ENCODE results near the gene SSBP2. TPM values are rescaled to one million over a fixed set of nuclear protein-coding genes. Genes with fewer than 3 reads are reported as not detected.
A peak's percentile ranks its signal among the peaks of the same experiment; 100 is the strongest.

The SSBP2 gene
- total and polyA plus RNA-seq, 2 donors (not counting 3 experiments of a cell fraction or from before 2014, with no cell fraction given), result 9.6 to 11.5 TPM

- Histone ChIP-seq H3K9ac (replicated peaks; ENCODE audit: extremely low read depth, insufficient read depth, low read length) (no peak overlapping the region), H3K27ac (ENCODE audit: insufficient read depth, low read depth, low read length) (no peak overlapping the region), H4K20me1 (replicated peaks; ENCODE audit: control insufficient read depth, extremely low read depth, insufficient read depth, low read length) (no peaks in the 10 kb centered on the region), H3K9me3 (replicated peaks; ENCODE audit: control insufficient read depth, insufficient read depth, low read length) (no peaks in the 10 kb centered on the region), H3K27me3 (ENCODE audit: control insufficient read depth in 2 of 2, insufficient read depth in 2 of 2, low read length in 2 of 2) (no peaks in the 10 kb centered on the region), H3K4me3 (replicated peaks in 1 of 3; ENCODE audit: insufficient read depth in 1 of 3, low read depth in 1 of 3, low read length in 3 of 3) (no peak overlapping the region), H3K36me3 (ENCODE audit: control insufficient read depth in 2 of 2, extremely low read depth in 1 of 2, insufficient read depth in 2 of 2, low read length in 2 of 2) (no peaks in the 10 kb centered on the region), H3K4me1 (ENCODE audit: control insufficient read depth, extremely low read depth, insufficient read depth, low read length) (peaks cover 11% of the 10 kb centered on the region), H3K4me2 (ENCODE audit: insufficient read depth, low read length) (no peak overlapping the region), H3K79me2 (ENCODE audit: control insufficient read depth, insufficient read depth, low read length) (no peaks in the 10 kb centered on the region), H3K9me1 (replicated peaks; ENCODE audit: control insufficient read depth, extremely low read depth, insufficient read depth, low read length) (no peaks in the 10 kb centered on the region), H2AFZ (ENCODE audit: low read depth, low read length) (no peak overlapping the region)
- ChIA-PET CTCF (interaction anchor here (1.2 to 4.6 kb wide), 5 partner anchors 237 to 417 kb away, joined by 3 to 54 read pairs (median 44); no protein-coding TSS in a partner anchor), POLR2A (interaction anchor here (0.7 kb wide), 1 partner anchor 223 kb away, joined by 3 read pairs; the partner anchor contains the start of gene ATG10)
- intact Hi-C loops (cut with micrococcal nuclease), result no loop called here
- FAIRE-seq (no peak), DNase-seq (ENCODE audit: low read depth, low spot score) (peak; percentile 21)
- BruUV-seq (replicated peaks), result no TSS peak
- TF ChIP-seq GATA2 (IDR thresholded peaks at IDR 0.05; ENCODE audit: insufficient read depth, insufficient read length, low read depth, low read length), result no peak
- no peak for TF ChIP-seq EZH2 (IDR thresholded peaks at IDR 0.05; ENCODE audit: borderline replicate concordance, low read depth, low read length, severe bottlenecking)
- TF ChIP-seq POLR2AphosphoS5 (IDR thresholded peaks at IDR 0.05; ENCODE audit: insufficient read depth, low read depth, low read length), result no peak
- TF ChIP-seq FOS (IDR thresholded peaks at IDR 0.05; ENCODE audit: borderline replicate concordance, insufficient read depth, low read length), result no peak
- no peak for TF ChIP-seq MYC (IDR thresholded peaks at IDR 0.05; ENCODE audit: low read depth, low read length)
- no peak for TF ChIP-seq JUN (IDR thresholded peaks at IDR 0.05; ENCODE audit: borderline replicate concordance, insufficient read depth, insufficient read length, low read depth)
- no peak for TF ChIP-seq POLR2A (IDR thresholded peaks at IDR 0.05; ENCODE audit: low read depth, low read length)
- TF ChIP-seq CTCF (IDR thresholded peaks at IDR 0.05; ENCODE audit: extremely low read depth in 1 of 2, insufficient read depth in 1 of 2, low read depth in 1 of 2, low read length in 2 of 2), result no peak
- no peak for TF ChIP-seq MAX (IDR thresholded peaks at IDR 0.05; ENCODE audit: insufficient read depth, insufficient read length)
- dilution Hi-C loops (cut with MboI; ENCODE audit: extremely low pct_ligation_motif_present, low sequenced_read_pairs), result no loop called here
Measured at GRCh38 chr5:81748556-81748955, 2.3 kb downstream of the SSBP2 start.
